Measurements from ENCODE around the gene MAP7D1. TPM values are rescaled to one million over a fixed set of nuclear protein-coding genes. Genes with fewer than 3 reads are reported as not detected.
"Not testable (repeated sequence)": the region's sequence is repeated elsewhere in the genome, so short reads cannot be mapped to it uniquely, and the experiment has no call there.

MAP7D1 gene
- total RNA-seq, 1 donor = 114 TPM

- TF ChIP-seq CTCF (IDR thresholded peaks at IDR 0.05; ENCODE audit: insufficient read depth, low read length) = no peak
- H3K4me3 ChIP-seq (ENCODE audit: low read depth, low read length) = no peak overlapping the region
- DNase-seq (ENCODE audit: low read depth) = no peak
Observed at GRCh38 chr1:36211307-36211706, 55.3 kb downstream of the MAP7D1 start.

GRCh38 chr1:36211841-36212240 is 55.9 kb downstream of the MAP7D1 start:
- DNase-seq (ENCODE audit: low read depth) = no peak
- no peak overlapping the region for H3K4me3 ChIP-seq (ENCODE audit: low read depth, low read length)
- TF ChIP-seq CTCF (IDR thresholded peaks at IDR 0.05; ENCODE audit: insufficient read depth, low read length) = no peak

GRCh38 chr1:36212782-36213181 is 56.8 kb downstream of the MAP7D1 start:
- DNase-seq (ENCODE audit: low read depth) = no peak
- H3K4me3 ChIP-seq (ENCODE audit: low read depth, low read length) = no peak overlapping the region
- TF ChIP-seq CTCF (IDR thresholded peaks at IDR 0.05; ENCODE audit: insufficient read depth, low read length) = no peak

- peak; percentile 44 for TF ChIP-seq CTCF (IDR thresholded peaks at IDR 0.05; ENCODE audit: insufficient read depth, low read length)
- peak; percentile 63 for DNase-seq (ENCODE audit: low read depth)
- no peak overlapping the region for H3K4me3 ChIP-seq (ENCODE audit: low read depth, low read length)
Observed at GRCh38 chr1:36217670-36218069, 61.7 kb downstream of the MAP7D1 start.

- not testable (repeated sequence) for H3K4me3 ChIP-seq (ENCODE audit: low read depth, low read length); DNase-seq (ENCODE audit: low read depth)
Observed at GRCh38 chr1:36221901-36222300, 65.9 kb downstream of the MAP7D1 start.

- no peak for TF ChIP-seq CTCF (IDR thresholded peaks at IDR 0.05; ENCODE audit: insufficient read depth, low read length)
- peak overlapping the region; percentile 82 for H3K4me3 ChIP-seq (ENCODE audit: low read depth, low read length)
- DNase-seq (ENCODE audit: low read depth) = no peak
Observed at GRCh38 chr1:36222481-36223380, 66.8 kb downstream of the MAP7D1 start.

- peak; percentile 71 for DNase-seq (ENCODE audit: low read depth)
- H3K4me3 ChIP-seq (ENCODE audit: low read depth, low read length) = peak overlapping the region; percentile 82
- no peak for TF ChIP-seq CTCF (IDR thresholded peaks at IDR 0.05; ENCODE audit: insufficient read depth, low read length)
Observed at GRCh38 chr1:36223381-36223995, 67.5 kb downstream of the MAP7D1 start.

Data from fibroblast of the aortic adventitia (primary cell).